PC-3 (cell line): ENCODE results near the gene TAGLN3. TPM values are rescaled to one million over a fixed set of nuclear protein-coding genes. Genes with fewer than 3 reads are reported as not detected.

ENCODE experiments used
- ATAC-seq: fragments of 200-7000 bp; cut with Tn5 transposase; 2 replicates; pipeline ENCODE4 v1.9.1; 2020; ENCODE audit warnings: mild to moderate bottlenecking, moderate library complexity
- BruUV-seq: library from RNA; stranded (reverse); fragments of 400-500 nt; replicated peaks from 2 replicates; lab custom pipeline; 2021; lab: Mats Ljungman, UMichigan
- CTCF ChIA-PET: fragments of 300-600 bp; sonication (Branson Sonifier 250); formaldehyde crosslinking; loops from one replicate; lab custom pipeline; 2022; ENCODE audit warnings: antibody characterized with exemption; lab: Charles Lee
- POLR2A ChIA-PET: fragments of 300-600 bp; sonication (Branson Sonifier 250); formaldehyde crosslinking; loops from one replicate; lab custom pipeline; 2022; ENCODE audit warnings: antibody characterized with exemption; ENCODE audit not compliant: unreplicated experiment; lab: Charles Lee
- DNase-seq: peaks from one replicate; pipeline ENCODE4 v3.0.0-alpha.2; 2015
- H2AFZ ChIP-seq: fragments of 300-600 bp; sonication (generic); 2 replicates; pipeline ENCODE4 v1.6.0; 2016; ENCODE audit warnings: antibody characterized with exemption, low read length
- H3F3A ChIP-seq: fragments of 300-600 bp; sonication (generic); one replicate; pipeline ENCODE4 v1.6.0; 2017; ENCODE audit warnings: antibody characterized with exemption, low read length, control low read depth, mild to moderate bottlenecking; ENCODE audit not compliant: unreplicated experiment
- H3K27ac ChIP-seq: fragments of 300-600 bp; sonication (generic); 2 replicates; pipeline ENCODE4 v1.5.1; 2016; ENCODE audit warnings: mild to moderate bottlenecking, low read length
- H3K27me3 ChIP-seq: fragments of 300-600 bp; sonication (generic); 2 replicates; pipeline ENCODE4 v1.6.1; 2016; ENCODE audit warnings: low read length, mixed read lengths
- H3K36me3 ChIP-seq: fragments of 300-600 bp; sonication (generic); 2 replicates; pipeline ENCODE4 v1.6.1; 2016; ENCODE audit warnings: low read depth, mixed run types, low read length, mixed read lengths
- H3K4me1 ChIP-seq: fragments of 300-600 bp; sonication (generic); 2 replicates; pipeline ENCODE4 v1.5.1; 2016; ENCODE audit warnings: low read length; ENCODE audit not compliant: insufficient read depth
- H3K4me2 ChIP-seq: fragments of 300-600 bp; sonication (generic); 2 replicates; pipeline ENCODE4 v1.6.0; 2016; ENCODE audit warnings: low read length
- H3K4me3 ChIP-seq: fragments of 300-600 bp; sonication (generic); 2 replicates; pipeline ENCODE4 v1.5.1; 2016; ENCODE audit warnings: mild to moderate bottlenecking, low read length, mixed read lengths
- H3K79me2 ChIP-seq: fragments of 300-600 bp; sonication (generic); 2 replicates; pipeline ENCODE4 v1.6.1; 2017; ENCODE audit warnings: low read length, mixed read lengths
- H3K9ac ChIP-seq: fragments of 300-600 bp; sonication (generic); 2 replicates; pipeline ENCODE4 v1.6.0; 2016; ENCODE audit warnings: mild to moderate bottlenecking, low read length
- H3K9me2 ChIP-seq: fragments of 300-600 bp; sonication (generic); replicated peaks from 2 replicates; pipeline ENCODE4 v1.6.1; 2016; ENCODE audit warnings: mixed run types, low read length, mixed read lengths
- H3K9me3 ChIP-seq: fragments of 300-600 bp; sonication (generic); 2 replicates; pipeline ENCODE4 v1.6.1; 2016; ENCODE audit warnings: low read length, mixed read lengths
- H4K20me1 ChIP-seq: fragments of 300-600 bp; sonication (generic); 2 replicates; pipeline ENCODE4 v1.6.1; 2016; ENCODE audit warnings: low read length, mixed read lengths
- EZH2 ChIP-seq: fragments of 300-600 bp; sonication (generic); IDR thresholded peaks from one replicate; pipeline ENCODE4 v1.6.1; 2017; ENCODE audit warnings: antibody characterized with exemption, mild to moderate bottlenecking, low read length; ENCODE audit not compliant: unreplicated experiment
- EZH2phosphoT487 ChIP-seq: fragments of 300-600 bp; sonication (generic); IDR thresholded peaks from 2 replicates; pipeline ENCODE4 v1.6.1; 2018; ENCODE audit warnings: mild to moderate bottlenecking, antibody characterized with exemption, low read length, borderline replicate concordance
- intact Hi-C: fragments of 100-400 bp; cut with micrococcal nuclease; formaldehyde crosslinking; loops from 2 replicates; pipeline ENCODE4 v1.9.0; 2023
- total RNA-seq: library from RNA; depleted of rRNA; stranded (reverse); fragments of >200 nt; gene quantifications from 2 replicates; pipeline ENCODE4 v1.2.3, GENCODE V29; 2014
- TF ChIP-seq, protein P1 (sequence below): fragments of 300-600 bp; sonication (generic); conservative IDR thresholded peaks from 2 replicates; pipeline ENCODE4 v1.5.1; 2017; ENCODE audit warnings: antibody characterized with exemption, low read depth, mild to moderate bottlenecking, low read length

Gene TAGLN3
- total RNA-seq, 1 experiment from 2014 or later: 4.3 TPM

DNA sequence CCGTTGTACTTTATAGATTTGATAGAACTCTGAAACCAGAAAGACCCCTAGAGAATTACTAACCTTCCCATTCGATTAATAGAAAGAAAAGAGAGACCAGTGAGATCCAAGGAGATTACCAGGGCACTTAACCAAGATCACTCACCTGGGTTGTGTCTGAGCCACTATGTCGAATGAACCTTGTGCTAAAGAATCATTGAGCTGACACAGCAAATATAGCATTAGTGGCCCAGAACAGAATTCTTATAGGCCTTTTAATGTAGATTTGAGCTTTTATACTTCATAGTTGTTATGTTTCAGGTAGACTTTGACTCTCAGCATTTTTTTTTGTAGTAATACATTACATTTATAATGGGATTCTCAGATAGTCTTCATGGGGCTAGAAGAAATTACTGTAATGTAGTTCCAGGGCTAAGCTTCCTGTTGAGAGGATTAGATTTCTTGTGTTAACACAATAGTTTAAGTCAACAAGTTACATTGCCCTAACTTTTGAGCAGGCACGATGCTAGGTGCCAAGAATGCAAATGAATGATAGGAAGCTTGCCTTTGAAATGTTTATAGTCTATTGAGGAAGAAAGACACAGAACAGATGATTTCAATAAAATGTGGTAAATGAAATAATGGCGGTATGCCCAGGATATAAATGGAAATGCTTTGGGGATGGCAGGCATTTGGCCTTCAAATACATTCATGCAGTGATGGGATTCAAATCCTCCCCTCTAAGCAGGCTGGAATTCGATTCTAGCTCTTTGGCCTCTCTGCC, 44.3 kb upstream of the TAGLN3 start:
- BruUV-seq: no TSS peak
- no peak for DNase-seq
- TF ChIP-seq EZH2: no peak
- no peak for TF ChIP-seq EZH2phosphoT487
- TF ChIP-seq, protein P1, sequence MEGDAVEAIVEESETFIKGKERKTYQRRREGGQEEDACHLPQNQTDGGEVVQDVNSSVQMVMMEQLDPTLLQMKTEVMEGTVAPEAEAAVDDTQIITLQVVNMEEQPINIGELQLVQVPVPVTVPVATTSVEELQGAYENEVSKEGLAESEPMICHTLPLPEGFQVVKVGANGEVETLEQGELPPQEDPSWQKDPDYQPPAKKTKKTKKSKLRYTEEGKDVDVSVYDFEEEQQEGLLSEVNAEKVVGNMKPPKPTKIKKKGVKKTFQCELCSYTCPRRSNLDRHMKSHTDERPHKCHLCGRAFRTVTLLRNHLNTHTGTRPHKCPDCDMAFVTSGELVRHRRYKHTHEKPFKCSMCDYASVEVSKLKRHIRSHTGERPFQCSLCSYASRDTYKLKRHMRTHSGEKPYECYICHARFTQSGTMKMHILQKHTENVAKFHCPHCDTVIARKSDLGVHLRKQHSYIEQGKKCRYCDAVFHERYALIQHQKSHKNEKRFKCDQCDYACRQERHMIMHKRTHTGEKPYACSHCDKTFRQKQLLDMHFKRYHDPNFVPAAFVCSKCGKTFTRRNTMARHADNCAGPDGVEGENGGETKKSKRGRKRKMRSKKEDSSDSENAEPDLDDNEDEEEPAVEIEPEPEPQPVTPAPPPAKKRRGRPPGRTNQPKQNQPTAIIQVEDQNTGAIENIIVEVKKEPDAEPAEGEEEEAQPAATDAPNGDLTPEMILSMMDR: no peak

DNA sequence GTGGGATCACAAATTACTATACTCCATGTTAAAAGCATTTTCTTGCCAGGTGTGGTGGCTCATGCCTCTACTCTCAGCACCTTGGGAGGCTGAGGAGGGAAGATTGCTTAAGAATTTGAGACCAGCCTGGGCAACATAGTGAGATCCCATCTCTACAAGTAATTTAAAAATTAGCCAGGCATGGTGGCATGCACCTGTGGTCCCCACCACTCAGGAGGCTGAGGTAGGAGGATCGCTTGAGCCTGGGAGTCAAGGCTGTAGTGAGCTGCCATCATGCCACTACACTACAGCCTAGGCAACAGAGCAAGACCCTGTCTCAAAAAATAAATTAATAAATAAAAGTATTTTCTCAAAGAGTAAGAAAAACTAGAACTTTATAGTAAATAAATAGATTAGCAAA, 42.8 kb upstream of the TAGLN3 start:
- no peaks in the 10 kb centered on the region for H3K27me3 ChIP-seq
- H3K4me2 ChIP-seq: no peak overlapping the region
- BruUV-seq: no TSS peak
- no peaks in the 10 kb centered on the region for H3K9me3 ChIP-seq
- no peak overlapping the region for H3K27ac ChIP-seq
- H3K79me2 ChIP-seq: no peaks in the 10 kb centered on the region
- H3K9ac ChIP-seq: no peak overlapping the region
- no peak overlapping the region for H3K4me3 ChIP-seq
- DNase-seq (no peak), ATAC-seq (no peak)
- intact Hi-C loops: no loop called here
- no peaks in the 10 kb centered on the region for H3F3A ChIP-seq
- TF ChIP-seq, protein P1: no peak
- TF ChIP-seq EZH2phosphoT487: no peak
- TF ChIP-seq EZH2: no peak
- ChIA-PET POLR2A (interaction anchor here (0.6 kb wide), 1 partner anchor 31 kb away, joined by 4 read pairs; no protein-coding TSS in a partner anchor), CTCF (no interaction called here)
- no peak overlapping the region for H2AFZ ChIP-seq
- H4K20me1 ChIP-seq: no peaks in the 10 kb centered on the region
- peaks cover 44% of the 10 kb centered on the region for H3K36me3 ChIP-seq
- H3K9me2 ChIP-seq: no peaks in the 10 kb centered on the region
- H3K4me1 ChIP-seq: no peaks in the 10 kb centered on the region

More for the DNA sequence above, 44.3 kb upstream of the TAGLN3 start:
- no peaks in the 10 kb centered on the region for H3K9me3 ChIP-seq
- H3K4me1 ChIP-seq: no peaks in the 10 kb centered on the region
- H3K9ac ChIP-seq: no peak overlapping the region
- H3K9me2 ChIP-seq: no peaks in the 10 kb centered on the region
- H2AFZ ChIP-seq: no peak overlapping the region
- peaks cover 53% of the 10 kb centered on the region for H3K36me3 ChIP-seq
- H4K20me1 ChIP-seq: no peaks in the 10 kb centered on the region
- H3K79me2 ChIP-seq: no peaks in the 10 kb centered on the region
- H3K4me3 ChIP-seq: no peak overlapping the region
- H3K27ac ChIP-seq: no peak overlapping the region
- POLR2A ChIA-PET: no interaction called here
- intact Hi-C loops: no loop called here
- peak; percentile 62 for ATAC-seq
- H3K27me3 ChIP-seq: no peaks in the 10 kb centered on the region
- H3F3A ChIP-seq: no peaks in the 10 kb centered on the region
- CTCF ChIA-PET: interaction anchor here (0.5 to 0.7 kb wide), 3 partner anchors 13 to 286 kb away, joined by 3 to 9 read pairs (median 4); no protein-coding TSS in a partner anchor
- H3K4me2 ChIP-seq: no peak overlapping the region

DNA sequence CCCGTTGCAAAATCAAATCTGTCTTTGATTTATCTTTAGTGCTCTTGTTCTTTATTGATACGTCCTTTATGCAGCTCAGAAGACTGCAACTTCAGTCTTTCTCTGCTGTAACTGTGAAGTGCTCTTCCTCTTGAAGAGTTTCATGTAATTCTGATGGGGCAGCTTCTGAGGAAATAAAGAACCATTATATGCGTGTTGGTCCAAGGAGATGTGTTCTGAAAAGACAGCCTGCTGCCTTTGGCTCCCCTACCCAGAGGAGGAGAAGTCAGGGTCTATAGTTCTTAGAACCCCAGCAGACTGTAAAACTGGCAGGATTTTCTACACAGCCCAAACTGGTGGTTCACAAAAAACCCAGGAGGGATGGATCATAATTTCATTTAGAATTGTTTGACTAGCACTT, 42.3 kb upstream of the TAGLN3 start:
- H3K9me2 ChIP-seq: no peaks in the 10 kb centered on the region
- DNase-seq: no peak
- H4K20me1 ChIP-seq: no peaks in the 10 kb centered on the region
- ChIA-PET POLR2A (interaction anchor here (0.6 kb wide), 1 partner anchor 32 kb away, joined by 4 read pairs; no protein-coding TSS in a partner anchor), CTCF (no interaction called here)
- no peaks in the 10 kb centered on the region for H3K79me2 ChIP-seq
- no peak overlapping the region for H3K4me2 ChIP-seq
- no peaks in the 10 kb centered on the region for H3K27me3 ChIP-seq
- H3F3A ChIP-seq: no peaks in the 10 kb centered on the region
- H3K4me1 ChIP-seq: 0 out of 2 replicates have a peak, but pooled peaks cover 2% of the 10 kb centered on the region
- H3K9ac ChIP-seq: no peak overlapping the region
- peaks cover 41% of the 10 kb centered on the region for H3K36me3 ChIP-seq
- no peaks in the 10 kb centered on the region for H3K9me3 ChIP-seq
- H2AFZ ChIP-seq: no peak overlapping the region
- no peak overlapping the region for H3K27ac ChIP-seq
- no TSS peak for BruUV-seq
- ATAC-seq: no peak
- TF ChIP-seq EZH2: no peak
- TF ChIP-seq, protein P1: no peak
- no peak for TF ChIP-seq EZH2phosphoT487
- no peak overlapping the region for H3K4me3 ChIP-seq
- intact Hi-C loops: no loop called here
